SK-N-MC (cell line): ENCODE results near the gene PACS1.
A peak's percentile ranks its signal among the peaks of the same experiment; 100 is the strongest.

Source experiments
- DNase-seq: peaks from one replicate; pipeline ENCODE4 v3.0.0-alpha.2; 2011; ENCODE audit warnings: low read depth, low spot score
- H3K27ac ChIP-seq: fragments of 200-600 bp; sonication (generic); 2 replicates; pipeline ENCODE4 v1.5.1; 2016; ENCODE audit warnings: mixed run types
- H3K36me3 ChIP-seq: fragments of 200-600 bp; sonication (generic); 2 replicates; pipeline ENCODE4 v1.6.1; 2017; ENCODE audit warnings: antibody characterized with exemption, low read length, mixed read lengths; ENCODE audit not compliant: insufficient read depth
- H3K4me3 ChIP-seq: fragments of 200-600 bp; sonication (generic); 2 replicates; pipeline ENCODE4 v1.5.1; 2016
- H3K9ac ChIP-seq: fragments of 200-600 bp; sonication (generic); 2 replicates; pipeline ENCODE4 v1.8.0; 2017; ENCODE audit warnings: mixed run types, mixed read lengths; ENCODE audit not compliant: insufficient read length
- H3K9me3 ChIP-seq: fragments of 200-600 bp; sonication (generic); 2 replicates; pipeline ENCODE4 v1.6.1; 2017; ENCODE audit warnings: low read depth, mild to moderate bottlenecking, antibody characterized with exemption, low read length, moderate library complexity, mixed read lengths
- EZH2 ChIP-seq: fragments of 200-600 bp; sonication (generic); IDR thresholded peaks from one replicate; pipeline ENCODE4 v1.6.1; 2017; ENCODE audit warnings: antibody characterized with exemption
- FOXP2 ChIP-seq: optimal IDR thresholded peaks from 2 replicates; pipeline ENCODE3; 2011; ENCODE audit warnings: mild to moderate bottlenecking, moderate library complexity; ENCODE audit not compliant: insufficient read depth; ENCODE audit errors: extremely low read length, control extremely low read depth
- POLR2AphosphoS5 ChIP-seq: IDR thresholded peaks from 2 replicates; pipeline ENCODE4 v1.6.1; 2012; ENCODE audit warnings: mild to moderate bottlenecking, low read depth, low read length, borderline replicate concordance

Gene PACS1

GRCh38 chr11:66280428-66280827, 210.4 kb downstream of the PACS1 start:
- TF ChIP-seq EZH2 (no peak), POLR2AphosphoS5 (no peak), FOXP2 (no peak)
- H3K27ac ChIP-seq = no peak overlapping the region
- no peak for DNase-seq
- H3K9ac ChIP-seq = no peak overlapping the region
- no peak overlapping the region for H3K4me3 ChIP-seq
- H3K9me3 ChIP-seq = no peaks in the 10 kb centered on the region
- no peaks in the 10 kb centered on the region; the same call in 1 of the 2 replicates for H3K36me3 ChIP-seq

- Histone ChIP-seq H3K9ac (no peak overlapping the region), H3K27ac (no peak overlapping the region), H3K36me3 (no peaks in the 10 kb centered on the region; the same call in 1 of the 2 replicates), H3K4me3 (no peak overlapping the region), H3K9me3 (no peaks in the 10 kb centered on the region)
- TF ChIP-seq FOXP2 (no peak), EZH2 (no peak), POLR2AphosphoS5 (no peak)
- no peak for DNase-seq
Observed at GRCh38 chr11:66281001-66281400, 210.9 kb downstream of the PACS1 start.

GRCh38 chr11:66281776-66282467, 211.8 kb downstream of the PACS1 start:
- no peak overlapping the region for H3K9ac ChIP-seq

GRCh38 chr11:66282468-66283455, 212.7 kb downstream of the PACS1 start:
- no peak overlapping the region for H3K4me3 ChIP-seq
- no peaks in the 10 kb centered on the region; the same call in 1 of the 2 replicates for H3K36me3 ChIP-seq
- 0 out of 2 replicates have a peak, but pooled peaks have one; percentile 24 for TF ChIP-seq POLR2AphosphoS5
- no peak for TF ChIP-seq FOXP2
- no peak overlapping the region for H3K27ac ChIP-seq
- DNase-seq = no peak
- H3K9ac ChIP-seq = no peak overlapping the region
- H3K9me3 ChIP-seq = no peaks in the 10 kb centered on the region

More at GRCh38 chr11:66281776-66282467, 211.8 kb downstream of the PACS1 start:
- no peaks in the 10 kb centered on the region; the same call in 1 of the 2 replicates for H3K36me3 ChIP-seq
- no peak overlapping the region for H3K4me3 ChIP-seq
- H3K27ac ChIP-seq = no peak overlapping the region
- DNase-seq = no peak
- no peak for TF ChIP-seq POLR2AphosphoS5
- no peak for TF ChIP-seq EZH2
- no peak for TF ChIP-seq FOXP2
- H3K9me3 ChIP-seq = no peaks in the 10 kb centered on the region

DNA sequence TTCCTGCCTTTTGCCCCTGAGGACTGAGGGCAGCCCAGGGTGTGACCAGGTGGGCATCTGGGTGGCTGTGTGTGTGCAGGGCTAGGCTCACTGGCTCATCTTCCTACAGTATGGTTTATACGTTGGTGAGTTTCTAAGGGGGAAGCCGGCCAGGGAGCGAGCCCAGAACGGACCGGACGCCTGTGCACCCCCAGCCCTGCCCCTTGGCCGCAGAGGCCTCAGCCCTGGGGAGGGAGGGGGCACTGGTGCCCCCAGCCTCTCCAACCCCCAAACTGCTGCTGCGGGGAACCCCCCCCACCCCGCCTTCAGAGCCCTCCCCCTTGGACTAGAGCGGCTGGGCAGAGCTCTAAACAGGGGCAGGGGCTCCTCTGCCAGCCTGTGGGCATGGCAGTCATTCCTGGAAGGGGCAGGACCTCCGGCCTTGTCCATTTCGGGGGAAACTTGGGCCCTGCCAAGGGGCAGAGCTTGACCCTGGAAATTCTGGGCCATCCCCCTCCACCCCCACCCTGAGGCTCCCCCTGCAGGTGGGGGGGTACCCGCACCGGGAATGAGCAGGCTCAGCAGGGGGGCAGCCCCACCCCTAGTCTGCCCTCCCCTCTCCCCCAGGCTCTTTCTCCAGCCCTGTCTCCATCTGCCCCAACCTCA, 213.5 kb downstream of the PACS1 start:
- TF ChIP-seq FOXP2 (no peak), EZH2 (no peak), POLR2AphosphoS5 (no peak)
- H3K9ac ChIP-seq = no peak overlapping the region
- H3K27ac ChIP-seq = no peak overlapping the region
- no peak for DNase-seq
- H3K9me3 ChIP-seq = no peaks in the 10 kb centered on the region
- no peaks in the 10 kb centered on the region; the same call in 1 of the 2 replicates for H3K36me3 ChIP-seq
- H3K4me3 ChIP-seq = no peak overlapping the region

DNA sequence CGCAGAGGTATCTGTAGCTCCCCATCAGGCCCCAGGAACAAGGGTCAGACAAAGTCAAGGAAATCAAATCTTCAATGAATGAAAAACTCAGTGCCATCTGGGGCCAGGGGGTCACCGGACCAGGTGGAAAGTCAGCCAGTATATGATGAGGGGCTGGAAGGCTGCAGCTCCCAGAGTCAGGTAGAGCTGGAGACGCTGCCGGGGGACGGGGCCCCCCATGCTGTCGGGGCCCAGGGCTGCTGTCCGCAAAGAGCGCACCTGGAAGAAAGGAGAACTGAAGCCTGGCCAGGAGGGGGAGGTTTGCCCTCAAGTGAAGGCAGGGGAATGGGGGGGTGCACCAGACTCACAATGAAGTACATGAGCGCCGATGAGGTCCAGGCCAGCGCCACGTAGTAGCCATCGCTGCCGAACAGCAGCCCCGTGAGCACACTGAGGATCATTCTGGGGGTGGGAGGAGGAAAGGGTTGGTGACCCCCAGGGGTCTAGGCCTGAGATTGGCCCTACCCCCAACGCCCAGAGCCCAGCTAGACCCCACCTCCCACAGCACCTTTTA, 214.5 kb downstream of the PACS1 start:
- DNase-seq = no peak
- H3K9me3 ChIP-seq = no peaks in the 10 kb centered on the region
- no peak overlapping the region for H3K9ac ChIP-seq
- no peaks in the 10 kb centered on the region; the same call in 1 of the 2 replicates for H3K36me3 ChIP-seq
- H3K27ac ChIP-seq = no peak overlapping the region
- no peak for TF ChIP-seq EZH2
- no peak for TF ChIP-seq FOXP2
- no peak for TF ChIP-seq POLR2AphosphoS5
- no peak overlapping the region for H3K4me3 ChIP-seq

- TF ChIP-seq POLR2AphosphoS5 (no peak), FOXP2 (no peak), EZH2 (no peak)
- Histone ChIP-seq H3K4me3 (no peak overlapping the region), H3K27ac (no peak overlapping the region), H3K36me3 (no peaks in the 10 kb centered on the region; the same call in 1 of the 2 replicates), H3K9me3 (no peaks in the 10 kb centered on the region), H3K9ac (no peak overlapping the region)
- DNase-seq = no peak
Observed at GRCh38 chr11:66285250-66285947, 215.3 kb downstream of the PACS1 start.
